H1 (cell line): Measurements from ENCODE around the gene DAGLA. TPM values are rescaled to one million over a fixed set of nuclear protein-coding genes. Genes with fewer than 3 reads are reported as not detected.

Experiments used
- CTCF ChIA-PET: fragments of 300-600 bp; sonication (Branson Sonifier 250); formaldehyde crosslinking; loops from one replicate; lab custom pipeline; 2021; ENCODE audit not compliant: partially characterized antibody; lab: Charles Lee
- POLR2A ChIA-PET: fragments of 300-600 bp; sonication (Branson Sonifier 250); formaldehyde crosslinking; loops from one replicate; lab custom pipeline; 2021; ENCODE audit warnings: inconsistent platforms; ENCODE audit not compliant: partially characterized antibody; lab: Charles Lee
- DNase-seq, 2 experiments: peaks; one replicate each; pipeline versions ENCODE4 v3.0.0 to v3.0.0-alpha.2; 2010 to 2022; ENCODE audit warnings: low spot score in 2 of 2, low read depth in 1 of 2, mixed read lengths in 1 of 2
- FAIRE-seq: peaks from 2 replicates; lab custom pipeline; 2011; peaks lifted over from hg19 to GRCh38; lab: Jason Lieb, UNC
- H2AFZ ChIP-seq: 2 replicates; pipeline ENCODE4 v1.8.1; 2012; ENCODE audit warnings: low read length, inconsistent platforms
- H2AK5ac ChIP-seq: 2 replicates; pipeline ENCODE4 v1.6.1; 2013; ENCODE audit warnings: low read depth, low read length
- H2BK120ac ChIP-seq: replicated peaks from 2 replicates; pipeline ENCODE3; 2013; ENCODE audit warnings: low read depth, low read length, inconsistent platforms
- H2BK12ac ChIP-seq: 2 replicates; pipeline ENCODE4 v1.6.1; 2013; ENCODE audit warnings: low read depth, low read length
- H2BK15ac ChIP-seq: 2 replicates; pipeline ENCODE4 v1.6.1; 2013; ENCODE audit warnings: low read length
- H2BK20ac ChIP-seq: 2 replicates; pipeline ENCODE4 v1.6.1; 2013; ENCODE audit warnings: low read length
- H2BK5ac ChIP-seq: 2 replicates; pipeline ENCODE4 v1.6.1; 2013; ENCODE audit warnings: low read depth, low read length
- H3K14ac ChIP-seq: 2 replicates; pipeline ENCODE4 v1.6.1; 2013; ENCODE audit warnings: inconsistent platforms; ENCODE audit not compliant: insufficient read length
- H3K18ac ChIP-seq: 2 replicates; pipeline ENCODE4 v1.6.1; 2013; ENCODE audit warnings: low read length; ENCODE audit errors: extremely low read depth
- H3K23ac ChIP-seq: 2 replicates; pipeline ENCODE4 v1.6.1; 2013; ENCODE audit warnings: inconsistent platforms; ENCODE audit not compliant: insufficient read length
- H3K23me2 ChIP-seq: 2 replicates; pipeline ENCODE4 v1.6.1; 2013; ENCODE audit warnings: low read depth, low read length
- H3K27ac ChIP-seq: 2 replicates; pipeline ENCODE4 v1.6.1; 2011; ENCODE audit warnings: low read depth, low read length, inconsistent platforms
- H3K27me3 ChIP-seq, 4 experiments: replicated peaks in 1 of 4; 1 replicate in 1 of 4; 2 replicates in 3 of 4; pipeline versions ENCODE4 v1.6.1 to v1.8.1; 2011 to 2013; ENCODE audit warnings: low read length in 3 of 4, mild to moderate bottlenecking in 3 of 4, inconsistent platforms in 2 of 4, mixed read lengths in 2 of 4, moderate library complexity in 1 of 4; ENCODE audit not compliant: control insufficient read depth in 3 of 4, insufficient read depth in 3 of 4; ENCODE audit errors: extremely low read depth in 1 of 4
- H3K36me3 ChIP-seq, 4 experiments: 2 replicates each; pipeline versions ENCODE4 v1.6.1 to v1.8.1; 2011 to 2013; ENCODE audit warnings: mild to moderate bottlenecking in 4 of 4, low read length in 3 of 4, moderate library complexity in 2 of 4, control low read depth in 1 of 4, inconsistent platforms in 1 of 4; ENCODE audit not compliant: insufficient read depth in 4 of 4, control insufficient read depth in 2 of 4
- H3K4ac ChIP-seq: replicated peaks from 2 replicates; pipeline ENCODE3; 2013; ENCODE audit warnings: low read length, low read depth, mixed read lengths, inconsistent platforms; ENCODE audit not compliant: insufficient read length
- H3K4me1 ChIP-seq, 4 experiments: replicated peaks in 1 of 4; 1 replicate in 1 of 4; 2 replicates in 3 of 4; pipeline versions ENCODE4 v1.6.1 to v1.8.1; 2011 to 2013; ENCODE audit warnings: low read length in 3 of 4, inconsistent platforms in 2 of 4, mixed read lengths in 1 of 4; ENCODE audit not compliant: insufficient read depth in 4 of 4, control insufficient read depth in 3 of 4
- H3K4me2 ChIP-seq, 2 experiments: 2 replicates each; pipeline versions ENCODE4 v1.6.1 to v1.8.1; 2011 to 2013; ENCODE audit warnings: low read depth in 2 of 2, low read length in 2 of 2, control low read depth in 1 of 2, inconsistent platforms in 1 of 2, mild to moderate bottlenecking in 1 of 2; ENCODE audit not compliant: insufficient read depth in 1 of 2
- H3K4me3 ChIP-seq, 4 experiments: fragments of 200-600, 300-600 bp in 1 of 4; sonication (generic), shearing (Covaris generic), sonication (Bioruptor Twin) in 1 of 4; 2 replicates each; pipeline versions ENCODE4 v1.5.1 to v1.8.1; 2011 to 2016; ENCODE audit warnings: low read length in 4 of 4, low read depth in 3 of 4, control low read depth in 2 of 4, inconsistent platforms in 2 of 4, mild to moderate bottlenecking in 2 of 4, mixed read lengths in 1 of 4, moderate library complexity in 1 of 4; ENCODE audit not compliant: insufficient read depth in 2 of 4; ENCODE audit errors: extremely low read depth in 1 of 4
- H3K56ac ChIP-seq: replicated peaks from 2 replicates; pipeline ENCODE3; 2013; ENCODE audit warnings: low read depth, mild to moderate bottlenecking, mixed read lengths, low read length, inconsistent platforms; ENCODE audit not compliant: insufficient read length
- H3K79me1 ChIP-seq: 2 replicates; pipeline ENCODE4 v1.6.1; 2013; ENCODE audit warnings: low read depth, low read length, control low read depth
- H3K79me2 ChIP-seq, 2 experiments: 2 replicates each; pipeline versions ENCODE4 v1.6.1 to v1.8.1; 2012 to 2013; ENCODE audit warnings: low read length in 2 of 2, mild to moderate bottlenecking in 2 of 2, inconsistent platforms in 1 of 2; ENCODE audit not compliant: insufficient read depth in 2 of 2, control insufficient read depth in 1 of 2
- H3K9ac ChIP-seq, 4 experiments: replicated peaks in 1 of 4; 1 replicate in 1 of 4; 2 replicates in 3 of 4; pipeline versions ENCODE4 v1.6.1 to v1.8.1; 2011 to 2013; ENCODE audit warnings: low read depth in 3 of 4, low read length in 3 of 4, control low read depth in 2 of 4, mild to moderate bottlenecking in 2 of 4, moderate library complexity in 2 of 4, inconsistent platforms in 1 of 4; ENCODE audit errors: extremely low read depth in 1 of 4
- H3K9me3 ChIP-seq, 2 experiments: 2 replicates each; pipeline versions ENCODE4 v1.6.1 to v1.8.1; 2012 to 2013; ENCODE audit warnings: mild to moderate bottlenecking in 2 of 2, moderate library complexity in 2 of 2, control low read depth in 1 of 2, inconsistent platforms in 1 of 2, low read depth in 1 of 2, low read length in 1 of 2, mixed read lengths in 1 of 2; ENCODE audit not compliant: insufficient read depth in 2 of 2
- H4K20me1 ChIP-seq, 2 experiments: replicated peaks in 1 of 2; 2 replicates each; pipeline versions ENCODE3 to v1.8.1; 2011 to 2013; ENCODE audit warnings: inconsistent platforms in 2 of 2, low read length in 2 of 2, mild to moderate bottlenecking in 1 of 2; ENCODE audit not compliant: insufficient read depth in 2 of 2, control insufficient read depth in 1 of 2
- H4K5ac ChIP-seq: 2 replicates; pipeline ENCODE4 v1.6.1; 2013; ENCODE audit warnings: low read length, low read depth, mixed read lengths, inconsistent platforms; ENCODE audit not compliant: insufficient read length
- H4K8ac ChIP-seq: 2 replicates; pipeline ENCODE4 v1.8.0; 2013; ENCODE audit warnings: mild to moderate bottlenecking, moderate library complexity, low read length, inconsistent platforms; ENCODE audit not compliant: insufficient read depth; ENCODE audit errors: extremely low read depth
- H4K91ac ChIP-seq: replicated peaks from 2 replicates; pipeline ENCODE3; 2013; ENCODE audit warnings: low read length, mixed read lengths, inconsistent platforms; ENCODE audit not compliant: insufficient read length
- CBX5 ChIP-seq: fragments of 300-800, 300-1000 bp; sonication (generic); IDR thresholded peaks from 2 replicates; pipeline ENCODE4 v1.7.1; 2016; ENCODE audit warnings: antibody characterized with exemption, low read length, low read depth
- CEBPB ChIP-seq: IDR thresholded peaks from 2 replicates; pipeline ENCODE4 v1.6.1; 2012; ENCODE audit warnings: low read depth, low read length
- KDM1A ChIP-seq: fragments of 200-600, 300-600 bp; sonication (generic); IDR thresholded peaks from 2 replicates; pipeline ENCODE4 v1.7.1; 2016; ENCODE audit warnings: mild to moderate bottlenecking, low read length, borderline replicate concordance
- MAFK ChIP-seq: IDR thresholded peaks from 2 replicates; pipeline ENCODE4 v1.6.1; 2012; ENCODE audit warnings: low read depth, mild to moderate bottlenecking, improper control_type of control experiment, low read length
- SRF ChIP-seq: IDR thresholded peaks from 2 replicates; pipeline ENCODE4 v1.6.1; 2011; ENCODE audit warnings: mild to moderate bottlenecking, low read depth, low read length, moderate library complexity
- TAF1 ChIP-seq: IDR thresholded peaks from 2 replicates; pipeline ENCODE4 v1.6.1; 2011; ENCODE audit warnings: mild to moderate bottlenecking, low read depth, low read length
- TBP ChIP-seq: IDR thresholded peaks from 2 replicates; pipeline ENCODE4 v1.6.1; 2011; ENCODE audit warnings: low read depth, low read length, improper control_type of control experiment
- TEAD4 ChIP-seq: IDR thresholded peaks from 2 replicates; pipeline ENCODE4 v1.6.1; 2012; ENCODE audit warnings: low read depth, low read length, inconsistent platforms, mixed read lengths
- YY1 ChIP-seq: IDR thresholded peaks from 2 replicates; pipeline ENCODE4 v1.6.1; 2011; ENCODE audit warnings: low read depth, mild to moderate bottlenecking, low read length
- WGBS, 2 experiments: shearing (Covaris generic) in 1 of 2; methylation state at CpG; one replicate each; pipeline versions ENCODE4 v1.1.6 to v1.1.7; 2013 to 2015; ENCODE audit warnings: low lambda C conversion rate in 2 of 2, mixed read lengths in 2 of 2, inconsistent platforms in 1 of 2, low coverage in 1 of 2, missing lambda C conversion rate in 1 of 2; ENCODE audit not compliant: insufficient replicate concordance in 2 of 2, insufficient coverage in 1 of 2, insufficient read length in 1 of 2; ENCODE audit errors: extremely low coverage in 1 of 2, missing lambda C conversion rate in 1 of 2; 5-methylcytosine and 5-hydroxymethylcytosine counted together
- polyA plus RNA-seq, 7 experiments: library from polyadenylated mRNA; depleted of rRNA in 3 of 7; stranded (reverse) in 5 of 7; unstranded in 2 of 7; fragments of >200 nt in 5 of 7; fragments of 200-250 nt in 2 of 7; gene quantifications; 1 replicate in 5 of 7; 2 replicates in 1 of 7; 4 replicates in 1 of 7; pipeline versions ENCODE4 v1.2.1 to v1.2.3, GENCODE V29; 2011 to 2013; ENCODE audit warnings: missing spikeins in 2 of 7, mixed read lengths in 2 of 7
- total RNA-seq: library from RNA; stranded (reverse); fragmentation: NEBNext Ultra II Directional; extraction: Animal tissue kit (Norgen Biotek cat#: 25700); gene quantifications from 2 replicates; pipeline ENCODE4 v1.2.1, GENCODE V29; 2021
- TF ChIP-seq, protein P1 (sequence below), 3 experiments: IDR thresholded peaks; 1 replicate in 2 of 3; 2 replicates in 1 of 3; pipeline versions ENCODE4 v1.5.1 to v1.6.1; 2011; ENCODE audit warnings: low read length in 3 of 3, mild to moderate bottlenecking in 3 of 3, inconsistent platforms in 2 of 3, low read depth in 1 of 3, moderate library complexity in 1 of 3; ENCODE audit not compliant: insufficient read depth in 1 of 3; ENCODE audit errors: control extremely low read depth in 1 of 3
- TF ChIP-seq, protein P2 (sequence below): IDR thresholded peaks from 2 replicates; pipeline ENCODE4 v1.6.1; 2012; ENCODE audit warnings: inconsistent platforms

The DAGLA gene
- total and polyA plus RNA-seq, 2 of the 8 experiments (the other 6 are each of a cell fraction or from before 2014, with no cell fraction given) = 3.6 to 6.6 TPM

DNA sequence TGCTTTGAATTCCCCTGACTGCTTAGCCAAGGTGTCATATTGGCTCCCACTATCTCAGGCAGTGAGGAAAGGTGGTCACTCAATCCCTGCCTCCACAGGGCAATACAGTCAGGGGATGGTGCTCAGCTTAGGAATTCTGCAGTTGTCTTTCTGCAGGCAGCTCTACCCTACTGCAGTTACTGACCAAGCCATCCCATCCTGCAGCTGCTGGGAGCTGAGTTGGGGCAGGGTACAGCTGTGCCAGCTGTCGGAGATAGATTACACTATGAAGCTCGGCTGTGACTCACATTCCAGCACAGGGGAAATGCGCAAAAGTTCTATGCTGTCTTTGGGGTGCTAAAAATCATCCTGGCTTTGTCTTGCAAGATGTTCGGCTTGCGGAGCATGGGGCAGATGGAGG is 4.4 kb upstream of the DAGLA start:
- ChIA-PET POLR2A (interaction anchor here (0.7 to 0.8 kb wide), 3 partner anchors 10 to 127 kb away, joined by 3 read pairs; no protein-coding TSS in a partner anchor), CTCF (interaction anchor here (0.6 to 2.3 kb wide), 28 partner anchors 8 to 385 kb away, joined by 3 to 15 read pairs (median 4); no protein-coding TSS in a partner anchor)
- Histone ChIP-seq H3K79me1 (no peaks in the 10 kb centered on the region), H4K8ac (no peak overlapping the region), H4K91ac (no peak overlapping the region), H3K14ac (no peak overlapping the region), H3K4ac (no peak overlapping the region), H3K9ac (no peak overlapping the region), H2BK5ac (no peak overlapping the region), H3K79me2 (no peaks in the 10 kb centered on the region), H4K20me1 (no peaks in the 10 kb centered on the region), H3K27me3 (peaks cover 0 to 4% (median 3%) of the 10 kb centered on the region in 4 experiments; a peak in 5 of 7 replicates), H2AFZ (no peak overlapping the region), H2BK15ac (no peak overlapping the region), H3K27ac (no peak overlapping the region), H2BK12ac (no peak overlapping the region), H3K18ac (no peak overlapping the region), H4K5ac (no peak overlapping the region), H3K9me3 (no peaks in the 10 kb centered on the region), H3K23me2 (peaks cover 11% of the 10 kb centered on the region; the same call in 1 of the 2 replicates), H3K56ac (no peak overlapping the region), H2BK20ac (no peak overlapping the region), H2AK5ac (no peak overlapping the region), H3K4me1 (peaks cover 0 to 7% (median under 1%) of the 10 kb centered on the region in 4 experiments; a peak in 3 of 7 replicates), H2BK120ac (no peak overlapping the region), H3K36me3 (no peaks in the 10 kb centered on the region), H3K4me2 (no peak overlapping the region), H3K4me3 (no peak overlapping the region), H3K23ac (no peak overlapping the region)
- no peak for DNase-seq
- TF ChIP-seq, protein P1, sequence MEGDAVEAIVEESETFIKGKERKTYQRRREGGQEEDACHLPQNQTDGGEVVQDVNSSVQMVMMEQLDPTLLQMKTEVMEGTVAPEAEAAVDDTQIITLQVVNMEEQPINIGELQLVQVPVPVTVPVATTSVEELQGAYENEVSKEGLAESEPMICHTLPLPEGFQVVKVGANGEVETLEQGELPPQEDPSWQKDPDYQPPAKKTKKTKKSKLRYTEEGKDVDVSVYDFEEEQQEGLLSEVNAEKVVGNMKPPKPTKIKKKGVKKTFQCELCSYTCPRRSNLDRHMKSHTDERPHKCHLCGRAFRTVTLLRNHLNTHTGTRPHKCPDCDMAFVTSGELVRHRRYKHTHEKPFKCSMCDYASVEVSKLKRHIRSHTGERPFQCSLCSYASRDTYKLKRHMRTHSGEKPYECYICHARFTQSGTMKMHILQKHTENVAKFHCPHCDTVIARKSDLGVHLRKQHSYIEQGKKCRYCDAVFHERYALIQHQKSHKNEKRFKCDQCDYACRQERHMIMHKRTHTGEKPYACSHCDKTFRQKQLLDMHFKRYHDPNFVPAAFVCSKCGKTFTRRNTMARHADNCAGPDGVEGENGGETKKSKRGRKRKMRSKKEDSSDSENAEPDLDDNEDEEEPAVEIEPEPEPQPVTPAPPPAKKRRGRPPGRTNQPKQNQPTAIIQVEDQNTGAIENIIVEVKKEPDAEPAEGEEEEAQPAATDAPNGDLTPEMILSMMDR (IDR thresholded peaks at IDR 0.05; ENCODE audit: control extremely low read depth in 1 of 3, insufficient read depth in 1 of 3, low read depth in 1 of 3, low read length in 3 of 3) = no peak
- TF ChIP-seq CEBPB (no peak), SRF (no peak), MAFK (no peak), KDM1A (no peak), TEAD4 (no peak), TBP (no peak), YY1 (no peak), CBX5 (no peak), TAF1 (no peak)
- TF ChIP-seq, protein P2, sequence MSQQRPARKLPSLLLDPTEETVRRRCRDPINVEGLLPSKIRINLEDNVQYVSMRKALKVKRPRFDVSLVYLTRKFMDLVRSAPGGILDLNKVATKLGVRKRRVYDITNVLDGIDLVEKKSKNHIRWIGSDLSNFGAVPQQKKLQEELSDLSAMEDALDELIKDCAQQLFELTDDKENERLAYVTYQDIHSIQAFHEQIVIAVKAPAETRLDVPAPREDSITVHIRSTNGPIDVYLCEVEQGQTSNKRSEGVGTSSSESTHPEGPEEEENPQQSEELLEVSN = no peak
- no peak for FAIRE-seq
- WGBS, 2 experiments = 86% methylated on average over 5 of the region's 5 CpGs; no CpG with 5 or more reads in 1 of the 2 experiments
